NCI-H510A treated with DMSO at 0.1 percent for 48 hours (cell line): ENCODE results near the gene LDHB.
"Not testable (repeated sequence)": the region's sequence is repeated elsewhere in the genome, so short reads cannot be mapped to it uniquely, and the experiment has no call there.

ENCODE experiments used
- DNase-seq: peaks from one replicate; lab custom pipeline; 2025; lab: John Stamatoyannopoulos, UW

LDHB gene

DNA sequence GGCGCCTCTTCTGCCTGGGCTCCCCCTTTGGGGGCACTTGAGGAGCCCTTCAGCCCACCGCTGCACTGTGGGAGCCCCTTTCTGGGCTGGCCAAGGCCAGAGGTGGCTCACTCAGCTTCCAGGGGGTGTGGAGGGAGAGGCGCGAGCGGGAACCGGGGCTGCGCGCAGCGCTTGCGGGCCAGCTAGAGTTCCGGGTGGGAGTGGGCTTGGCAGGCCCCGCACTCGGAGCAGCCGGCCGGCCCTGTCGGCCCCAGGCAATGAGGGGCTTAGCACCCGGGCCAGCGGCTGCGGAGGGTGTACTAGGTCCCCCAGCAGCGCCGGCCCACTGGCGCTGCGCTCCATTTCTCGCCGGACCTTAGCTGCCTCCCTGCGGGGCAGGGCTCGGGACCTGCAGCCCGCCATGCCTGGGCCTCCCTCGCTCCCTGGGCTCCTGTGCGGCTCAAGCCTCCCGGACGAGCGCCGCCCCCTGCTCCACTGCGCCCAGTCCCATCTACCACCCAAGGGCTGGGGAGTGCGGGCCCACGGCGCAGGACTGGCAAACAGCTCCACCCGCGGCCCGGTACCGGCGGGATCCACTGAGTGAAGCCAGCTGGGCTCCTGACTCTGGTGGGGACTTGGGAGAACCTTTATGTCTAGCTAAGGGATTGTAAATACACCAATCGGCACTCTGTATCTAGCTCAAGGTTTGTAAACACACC is 3.9 kb upstream of the LDHB start:
- DNase-seq, result not testable (repeated sequence)

DNA sequence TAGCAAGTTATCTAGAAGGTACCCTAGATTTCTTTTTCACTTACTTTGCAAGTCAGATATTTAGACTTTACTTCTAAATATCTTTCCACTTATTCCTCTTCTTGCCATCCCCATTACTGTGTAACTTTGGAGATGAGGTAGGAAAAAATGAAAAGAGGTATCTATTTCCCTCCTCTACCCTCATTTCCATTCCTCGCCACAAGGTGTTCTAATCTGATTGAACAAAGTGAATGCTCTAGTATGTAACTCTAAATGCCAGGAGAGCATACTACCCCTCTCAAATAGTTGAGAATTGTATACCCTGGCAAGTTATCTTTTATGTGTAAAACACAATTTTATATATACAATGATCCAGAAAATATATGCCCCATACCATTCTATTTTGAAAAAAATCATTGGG is 1.7 kb upstream of the LDHB start:
- DNase-seq, result no peak

DNA sequence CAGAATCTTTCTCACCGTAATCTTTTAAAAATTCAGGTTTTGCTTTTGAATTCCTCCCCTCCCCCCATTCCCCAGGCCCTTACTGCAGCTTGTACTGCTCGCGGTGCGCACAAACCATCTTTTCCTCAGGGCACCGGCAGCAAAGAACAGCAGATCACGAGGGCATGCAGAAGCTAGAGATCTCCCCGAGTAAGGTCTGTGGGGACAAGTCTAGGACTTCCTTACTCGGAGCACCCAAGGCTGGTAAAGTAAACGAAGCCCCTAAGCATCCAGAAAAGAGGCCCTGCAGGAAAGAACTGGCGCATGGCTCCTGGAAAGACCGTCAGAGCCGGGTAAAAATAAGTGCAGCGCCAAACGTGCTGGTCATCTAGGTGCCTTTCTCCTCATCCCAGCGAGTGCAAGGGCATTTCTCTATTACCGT is 727 bp downstream of the LDHB start:
- peak; percentile 69 for DNase-seq

DNA sequence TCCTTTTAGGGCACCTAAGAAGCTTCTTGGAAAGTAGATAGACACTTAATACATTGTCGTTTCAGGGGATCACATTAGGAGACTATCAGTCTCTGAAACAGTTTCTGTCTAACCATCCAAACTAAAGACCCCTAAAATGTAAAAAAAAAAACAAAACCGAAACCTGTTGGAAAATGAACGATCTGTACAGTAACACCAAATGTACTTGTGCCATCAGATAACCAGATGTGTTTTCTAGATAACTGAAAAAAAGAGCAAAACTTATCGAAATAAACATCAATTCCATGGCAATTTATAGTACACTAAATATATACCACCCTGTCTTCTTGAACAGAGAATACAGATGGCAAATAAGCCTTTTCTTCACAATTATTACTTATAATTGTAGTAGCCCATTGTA is 2.1 kb downstream of the LDHB start:
- DNase-seq, result no peak

DNA sequence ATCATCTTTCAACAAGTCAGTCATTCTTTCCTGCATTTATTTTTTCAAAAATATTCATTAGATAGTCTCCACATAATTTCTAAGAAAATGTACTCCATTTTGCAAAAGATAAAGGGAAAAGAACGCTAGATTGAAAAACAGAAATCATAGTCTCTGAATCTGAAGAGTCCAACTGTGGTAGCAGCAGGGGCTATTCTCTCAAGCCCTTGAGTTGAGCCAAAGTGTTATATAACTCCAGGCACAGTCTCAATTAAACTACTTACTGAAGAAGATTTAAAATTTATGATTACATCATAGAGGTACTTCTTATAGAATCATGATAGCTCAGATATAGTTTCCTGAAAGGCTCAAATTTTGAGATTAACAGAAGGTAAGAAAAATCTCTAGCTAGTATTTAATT is 5.8 kb downstream of the LDHB start:
- no peak for DNase-seq

DNA sequence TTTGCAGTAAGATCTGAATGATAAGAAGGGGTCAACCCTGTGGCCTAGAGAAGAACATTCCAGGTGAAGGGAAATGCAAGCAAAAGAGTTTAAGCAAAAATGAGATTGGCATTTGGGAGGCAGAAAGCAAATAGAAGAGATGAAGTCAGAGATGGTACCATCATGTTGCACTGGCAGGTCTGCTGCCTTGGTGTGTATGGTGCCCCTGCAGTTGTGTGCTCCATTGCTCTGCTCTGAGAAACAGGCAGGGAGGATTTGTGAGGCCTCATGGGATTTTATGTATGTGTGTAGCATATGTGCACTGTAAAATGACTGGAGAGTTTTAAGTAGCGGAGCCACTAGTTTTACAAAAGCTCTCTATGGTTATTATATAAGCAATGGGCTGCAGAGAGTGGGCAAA is 6.6 kb downstream of the LDHB start:
- no peak for DNase-seq

DNA sequence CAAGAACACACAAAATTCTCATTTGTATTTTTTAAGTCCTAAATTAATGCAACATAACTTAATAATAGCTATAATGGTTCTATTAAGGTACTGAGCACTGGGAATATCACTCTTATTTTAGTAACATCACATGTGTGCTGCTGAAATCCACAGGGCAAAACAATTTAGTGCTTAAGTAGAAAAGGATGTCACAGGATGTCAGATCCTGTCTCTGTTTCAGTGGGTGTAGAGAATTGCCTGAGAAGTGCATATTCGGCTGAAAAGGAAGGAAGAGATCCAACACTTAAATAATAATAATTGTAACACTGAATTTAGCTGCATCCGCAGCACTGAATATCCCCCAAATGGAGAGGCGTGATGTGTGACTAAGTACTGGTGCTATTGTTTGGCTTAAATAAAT is 8.6 kb downstream of the LDHB start:
- no peak for DNase-seq

DNA sequence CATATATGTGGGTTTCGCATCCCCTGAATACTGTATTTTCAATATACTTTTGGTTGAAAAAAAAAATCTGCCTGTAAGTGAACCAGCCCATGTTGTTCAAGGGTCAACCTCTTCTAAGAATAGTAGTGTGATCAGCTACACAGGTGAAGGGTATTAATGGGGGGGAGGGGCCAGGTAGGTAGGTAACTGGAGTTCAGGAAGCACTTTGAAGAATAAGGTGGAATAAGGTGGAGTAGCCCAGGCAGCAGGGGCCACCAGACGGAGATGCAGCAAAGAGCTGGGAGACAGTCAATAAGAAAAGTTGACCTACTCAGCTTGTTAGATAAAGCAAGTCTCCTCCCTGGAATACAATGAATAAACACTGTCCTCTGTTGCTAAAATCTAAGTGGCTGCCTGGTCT is 9.3 kb downstream of the LDHB start:
- no peak for DNase-seq

DNA sequence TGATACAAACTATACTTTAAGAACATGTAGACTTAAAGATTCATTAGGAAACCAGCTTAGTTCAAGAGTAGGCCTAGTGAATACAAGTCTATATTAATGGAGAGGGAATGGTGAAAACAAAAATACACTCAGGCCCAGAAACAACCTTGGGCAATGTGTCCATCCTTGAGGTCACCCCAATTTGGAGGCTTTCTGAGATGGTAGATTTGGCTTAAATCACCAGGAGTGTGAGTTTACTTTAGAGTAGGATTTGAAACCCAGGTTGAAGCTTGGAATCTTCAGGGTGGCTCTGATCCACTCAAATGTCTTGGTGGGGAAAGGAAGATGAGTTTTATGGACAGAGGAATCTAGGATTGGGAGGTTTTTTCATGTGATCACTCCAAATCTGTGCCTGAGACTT is 10.5 kb downstream of the LDHB start:
- no peak for DNase-seq

DNA sequence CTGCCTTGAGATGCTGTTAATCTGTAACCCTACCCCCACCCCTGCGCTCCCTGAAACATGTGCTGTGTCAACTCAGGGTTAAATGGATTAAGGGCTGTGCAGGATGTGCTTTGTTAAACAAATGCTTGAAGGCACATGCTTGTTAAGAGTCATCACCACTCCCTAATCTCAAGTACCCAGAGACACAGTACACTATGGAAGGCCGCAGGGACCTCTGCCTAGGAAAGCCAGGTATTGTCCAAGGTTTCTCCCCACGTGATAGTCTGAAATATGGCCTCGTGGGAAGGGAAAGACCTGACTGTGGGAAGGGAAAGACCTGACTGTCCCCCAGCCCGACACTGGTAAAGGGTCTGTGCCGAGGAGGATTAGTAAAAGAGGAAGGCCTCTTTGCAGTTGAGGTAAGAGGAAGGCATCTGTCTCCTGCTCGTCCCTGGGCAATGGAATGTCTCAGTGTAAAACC is 12.6 kb downstream of the LDHB start:
- DNase-seq, result not testable (repeated sequence)

DNA sequence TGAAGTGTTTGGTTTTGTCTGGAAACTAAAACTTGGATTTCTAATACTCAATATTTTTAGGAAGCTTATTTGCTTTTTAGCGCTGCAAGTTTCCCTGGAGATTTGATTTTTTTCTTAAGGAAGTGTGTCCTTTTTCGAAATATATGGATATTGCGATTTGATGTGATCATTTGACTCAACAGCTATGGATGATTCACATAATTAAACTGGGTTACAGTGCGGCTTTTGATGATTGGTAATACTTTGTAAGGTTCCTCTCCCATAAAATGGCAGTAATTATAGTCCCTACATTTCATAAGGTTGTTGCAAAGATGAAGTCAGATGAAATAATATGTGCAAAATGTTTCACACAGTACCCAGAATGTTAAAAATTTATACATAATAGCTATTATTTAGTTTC is 13.1 kb downstream of the LDHB start:
- DNase-seq, result no peak

DNA sequence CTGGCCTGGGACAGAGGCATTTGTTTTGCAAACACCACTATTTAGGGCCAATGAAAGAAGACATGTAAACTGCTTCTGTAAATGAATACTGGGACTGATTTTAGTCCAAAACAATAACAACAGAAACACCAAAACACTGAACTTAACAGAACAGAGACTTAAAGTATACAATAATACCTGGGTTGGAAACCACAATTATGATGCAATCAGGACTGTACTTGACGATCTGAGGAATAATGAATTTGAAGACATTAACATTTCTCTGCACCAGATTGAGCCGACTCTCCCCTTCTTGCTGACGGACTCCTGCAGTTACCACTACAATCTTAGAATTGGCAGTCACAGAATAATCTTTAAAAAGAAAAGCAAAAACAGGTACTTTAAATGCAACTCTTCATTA is 13.9 kb downstream of the LDHB start:
- no peak for DNase-seq

DNA sequence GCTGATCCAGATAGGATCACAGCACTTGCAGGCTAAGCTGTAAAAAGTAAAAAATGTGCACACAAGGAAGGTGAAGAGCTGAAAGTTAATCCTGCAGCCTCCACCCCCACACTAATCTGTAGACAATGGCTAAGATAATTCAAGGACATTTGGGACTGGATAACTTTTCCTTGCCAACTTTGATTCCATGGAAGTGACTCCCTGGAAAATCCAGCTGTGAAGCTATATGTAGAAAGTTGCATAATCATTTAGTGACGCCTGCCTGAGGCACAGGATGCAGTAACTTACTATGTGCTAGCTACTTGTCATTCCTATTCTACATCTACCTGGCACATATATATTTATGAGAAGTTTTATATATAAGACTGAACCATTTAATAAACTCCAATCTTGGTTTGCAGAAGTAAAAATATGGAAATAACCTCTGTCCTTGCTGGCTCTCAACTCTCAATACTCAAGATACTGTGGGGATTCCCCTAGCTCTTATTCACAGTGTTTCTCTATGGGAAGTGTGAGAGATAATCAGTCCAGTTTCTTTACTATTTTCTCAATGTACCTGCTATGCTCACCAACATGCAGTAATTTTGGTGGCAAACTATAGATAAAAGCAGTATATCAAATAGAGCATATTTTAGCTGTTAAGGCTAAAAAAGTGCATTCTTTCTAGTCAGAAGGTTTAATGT is 14.8 kb downstream of the LDHB start:
- no peak for DNase-seq

DNA sequence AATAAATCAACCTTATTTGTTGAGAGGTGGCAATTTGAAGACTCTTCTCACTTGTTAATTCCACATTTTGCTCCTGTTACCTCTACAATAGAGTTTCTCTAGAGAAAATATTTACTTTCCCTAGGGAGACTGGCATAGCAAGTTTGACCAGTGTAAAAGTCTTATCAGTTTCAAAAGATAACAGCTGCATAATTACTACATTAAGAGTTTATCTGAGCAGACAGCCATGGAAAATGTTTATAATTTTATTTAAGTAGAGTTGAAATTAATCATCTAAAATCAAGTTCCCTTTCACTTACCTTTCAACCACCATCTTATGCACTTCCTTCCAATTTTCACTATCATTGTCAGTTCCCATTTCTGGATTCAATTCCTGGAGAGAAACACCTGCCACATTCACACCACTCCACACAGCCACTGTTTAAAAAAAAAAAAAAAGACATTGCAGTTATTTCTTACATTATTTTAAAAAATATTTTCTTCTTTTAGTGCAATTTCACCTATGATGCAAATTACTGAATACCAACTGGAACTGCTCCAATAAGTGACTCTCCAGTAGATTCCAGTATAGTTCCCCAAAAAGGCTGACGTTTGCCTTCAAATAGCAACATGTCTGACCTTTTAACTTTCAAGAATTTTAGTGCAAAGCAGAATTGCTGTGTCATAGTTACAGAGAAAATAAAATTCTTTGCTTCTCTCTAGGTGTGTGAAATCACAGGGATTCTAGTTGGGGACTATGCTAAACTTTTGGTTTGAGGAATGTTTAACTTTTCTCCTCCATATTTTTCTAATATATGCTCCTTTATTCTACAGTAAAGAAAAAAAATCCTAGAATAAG is 19.4 kb downstream of the LDHB start:
- DNase-seq, result peak; percentile 11

DNA sequence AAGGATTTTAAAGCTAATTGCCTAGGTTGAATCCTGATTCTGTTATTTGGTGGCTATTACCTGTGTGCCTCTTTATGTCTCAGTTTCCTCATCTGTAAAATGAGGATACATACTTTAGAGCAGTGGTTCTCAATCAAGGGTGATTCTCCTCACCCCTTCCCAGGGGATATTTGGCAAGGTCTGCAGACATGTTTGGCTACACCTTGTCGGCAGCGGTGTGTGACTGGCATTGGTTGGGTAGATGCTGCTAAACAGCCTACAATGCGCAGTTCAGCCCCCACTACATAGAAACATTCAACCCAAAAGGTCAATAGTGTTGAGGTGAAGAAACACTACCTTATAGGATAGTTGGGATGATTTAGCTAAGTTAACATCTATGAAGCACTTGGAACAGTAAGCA is 23.4 kb downstream of the LDHB start:
- DNase-seq, result no peak

DNA sequence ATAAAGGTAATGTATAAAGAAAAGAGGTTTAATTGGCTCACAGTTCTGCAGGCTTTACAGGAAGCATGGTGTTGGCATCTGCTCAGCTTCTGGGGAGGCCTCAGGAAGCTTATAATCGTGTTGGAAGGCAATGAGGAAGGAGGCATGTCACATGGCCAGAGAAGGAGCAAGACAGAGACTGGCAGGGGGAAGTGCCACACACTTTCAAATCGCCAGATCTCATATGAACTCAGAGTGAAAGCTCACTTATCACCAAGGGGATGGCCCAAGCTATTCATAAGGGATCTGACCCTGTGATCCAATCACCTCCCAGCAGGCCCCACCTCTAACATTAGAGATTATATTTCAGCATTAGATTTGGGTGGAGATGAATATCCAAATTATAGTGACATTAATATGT is 26.3 kb downstream of the LDHB start:
- no peak for DNase-seq

DNA sequence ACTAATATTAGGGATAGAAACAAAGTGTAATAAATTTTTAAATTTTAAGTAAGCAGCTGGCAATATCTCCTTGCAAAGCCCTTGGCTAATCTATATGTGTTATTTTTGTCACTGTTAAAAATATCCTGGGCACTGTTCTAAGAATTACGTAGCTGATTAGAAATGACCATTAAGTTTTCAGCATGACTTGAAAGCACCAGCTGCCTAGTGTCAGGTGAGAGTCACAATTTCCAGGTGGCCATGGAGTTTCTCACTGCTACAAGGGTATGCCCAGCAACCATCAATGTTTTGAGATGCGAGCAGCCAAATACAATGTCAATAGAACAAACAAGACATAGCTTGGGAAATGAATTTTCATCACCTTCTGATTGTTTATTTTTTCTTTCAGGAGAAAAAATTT is 29.7 kb downstream of the LDHB start:
- no peak for DNase-seq

DNA sequence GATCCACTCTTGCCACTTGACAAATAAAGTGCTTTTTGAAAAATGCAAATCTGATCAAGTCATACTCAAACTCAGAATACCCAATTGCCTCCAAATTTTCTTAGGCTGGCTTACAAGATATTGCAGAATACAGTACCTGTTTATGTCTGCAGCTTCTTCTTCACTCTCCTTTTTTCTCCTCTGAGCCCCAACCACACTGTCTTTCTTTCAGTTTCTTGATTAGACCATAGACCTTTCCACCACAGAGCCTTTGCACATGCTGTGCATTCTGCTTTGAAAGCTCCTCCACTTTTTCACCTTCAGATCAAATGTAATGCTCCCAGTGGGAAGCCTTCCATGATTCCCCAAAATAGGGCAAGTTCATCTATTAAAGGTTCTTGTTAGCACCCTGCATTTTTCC is 39.1 kb downstream of the LDHB start:
- DNase-seq, result no peak

DNA sequence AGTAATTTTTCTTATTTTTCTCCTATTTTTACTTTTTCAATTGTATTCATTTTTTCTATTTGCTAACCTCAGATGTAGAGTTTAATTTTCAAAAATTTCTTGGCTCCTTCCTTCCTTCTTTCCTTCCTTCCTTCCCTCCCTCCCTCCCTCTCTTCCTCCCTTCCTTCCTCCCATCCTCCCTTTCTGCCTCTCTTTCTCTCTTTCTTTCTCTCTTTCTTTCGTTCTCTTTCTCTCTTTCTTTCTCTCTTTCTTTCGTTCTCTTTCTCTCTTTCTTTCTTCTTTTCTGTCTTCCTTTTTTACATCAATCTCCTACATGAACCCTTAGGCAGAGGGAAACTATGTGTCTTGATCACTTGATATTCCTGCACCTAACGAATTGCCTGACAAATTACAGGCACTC is 40.6 kb downstream of the LDHB start:
- no peak for DNase-seq

DNA sequence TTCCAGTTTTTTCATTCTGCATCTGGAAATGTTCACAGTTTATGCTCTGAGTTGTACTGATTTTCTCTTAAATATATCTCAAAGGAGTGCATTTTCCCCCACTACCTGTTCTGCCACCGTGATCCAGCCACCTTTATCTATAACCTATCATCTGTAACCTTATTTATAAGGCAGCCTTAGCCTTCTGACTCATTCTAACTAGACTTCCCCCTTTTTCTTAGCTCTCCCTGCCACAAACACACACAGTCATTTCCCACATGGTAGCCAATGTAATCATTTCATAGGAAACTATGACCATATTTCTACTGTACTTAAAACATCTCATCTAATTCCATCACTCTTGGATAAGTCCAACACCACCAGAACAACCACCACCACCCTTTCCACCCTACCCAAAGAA is 42.2 kb downstream of the LDHB start:
- DNase-seq, result no peak

DNA sequence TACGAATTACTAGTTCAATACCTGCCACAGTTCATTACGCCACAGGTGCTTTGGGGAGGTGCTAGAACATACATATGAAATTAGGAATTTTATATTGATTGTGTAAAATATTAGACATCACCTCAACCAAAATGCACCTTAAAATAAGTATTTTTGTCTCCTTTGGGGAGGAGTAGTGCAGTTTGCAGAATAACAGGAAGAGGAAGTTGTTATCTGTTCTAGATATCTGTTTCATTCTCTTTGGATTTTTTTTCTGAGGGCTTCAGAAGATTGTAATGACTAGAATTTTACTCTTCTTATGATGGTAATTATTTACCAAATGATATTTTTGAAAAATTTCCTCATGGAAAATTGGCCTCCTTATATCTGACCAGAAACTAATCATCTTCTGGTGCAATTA is 43.1 kb downstream of the LDHB start:
- DNase-seq, result no peak

DNA sequence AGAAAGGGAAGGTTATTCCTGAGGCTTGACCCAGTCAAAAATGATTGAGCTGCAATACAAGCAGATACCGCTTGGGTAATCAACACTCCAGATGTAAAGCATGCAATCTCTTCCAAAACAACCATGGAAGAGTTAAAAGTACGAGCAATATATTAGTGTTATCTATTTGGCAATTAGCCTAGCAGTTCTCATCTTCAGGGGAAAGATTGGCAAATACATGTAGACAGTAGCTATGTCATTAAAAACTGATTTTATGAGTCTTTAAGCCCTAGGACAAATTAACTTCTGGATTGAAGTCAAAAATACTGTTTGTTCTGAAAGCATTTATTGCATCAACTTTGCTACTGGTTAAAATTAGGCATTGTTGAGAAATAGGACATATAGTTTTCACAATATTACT is 43.7 kb downstream of the LDHB start:
- no peak for DNase-seq

DNA sequence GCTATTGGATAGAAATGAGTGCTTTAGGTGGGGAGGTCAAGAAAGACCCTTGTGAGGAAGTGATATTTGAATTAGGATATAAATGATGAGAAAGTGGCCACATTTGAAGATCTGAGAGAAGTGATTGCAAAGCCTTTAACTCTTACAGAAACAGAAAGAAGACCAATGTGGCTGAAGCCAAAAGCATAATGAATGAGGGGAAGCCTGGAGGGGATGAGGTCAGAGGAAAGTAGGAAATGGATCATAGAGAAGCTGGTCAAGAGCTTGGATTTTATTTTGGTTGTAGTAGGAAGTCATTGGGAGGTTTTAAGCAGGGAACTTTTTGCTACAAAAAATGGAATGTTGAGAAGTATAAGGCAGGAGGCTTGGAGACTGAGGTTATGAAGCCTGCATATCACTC is 49.4 kb downstream of the LDHB start:
- no peak for DNase-seq
